GM21360 (cell line): ENCODE data around the gene NAALADL2.
"Not testable (repeated sequence)": the region's sequence is repeated elsewhere in the genome, so short reads cannot be mapped to it uniquely, and the experiment has no call there.

Source experiments
- ATAC-seq: cut with Tn5 transposase; IDR thresholded peaks from one replicate; pipeline ENCODE4 v1.9.1; 2021; ENCODE audit warnings: mild to moderate bottlenecking, moderate library complexity; ENCODE audit not compliant: unreplicated experiment

Gene NAALADL2

DNA sequence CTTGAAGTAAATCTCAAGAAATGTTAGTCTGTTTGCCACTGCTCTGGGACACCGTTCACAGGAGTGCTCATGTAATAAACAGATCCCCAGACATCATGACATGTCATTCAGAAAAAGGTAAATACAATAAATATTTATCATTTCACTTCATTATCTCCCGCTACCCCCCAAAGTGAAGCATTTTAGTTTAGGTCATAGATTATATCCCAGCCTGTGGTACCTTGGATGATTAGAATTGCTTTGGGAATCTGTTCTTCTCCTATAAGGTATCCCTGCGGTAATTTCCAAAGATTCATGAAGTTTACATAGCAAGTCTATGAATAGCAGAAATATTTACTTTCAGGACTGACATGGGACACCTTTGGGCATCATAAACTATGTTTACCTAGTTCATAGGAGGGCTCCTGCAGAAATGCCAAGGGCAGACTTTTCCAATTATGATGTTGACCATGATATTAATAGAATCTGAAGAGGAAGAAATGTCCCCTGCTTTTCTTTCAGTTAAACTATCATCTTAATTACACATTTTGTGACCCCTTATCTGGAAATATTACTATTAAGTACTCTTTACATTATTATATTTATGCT is 268.0 kb downstream of the NAALADL2 start:
- no peak for ATAC-seq

DNA sequence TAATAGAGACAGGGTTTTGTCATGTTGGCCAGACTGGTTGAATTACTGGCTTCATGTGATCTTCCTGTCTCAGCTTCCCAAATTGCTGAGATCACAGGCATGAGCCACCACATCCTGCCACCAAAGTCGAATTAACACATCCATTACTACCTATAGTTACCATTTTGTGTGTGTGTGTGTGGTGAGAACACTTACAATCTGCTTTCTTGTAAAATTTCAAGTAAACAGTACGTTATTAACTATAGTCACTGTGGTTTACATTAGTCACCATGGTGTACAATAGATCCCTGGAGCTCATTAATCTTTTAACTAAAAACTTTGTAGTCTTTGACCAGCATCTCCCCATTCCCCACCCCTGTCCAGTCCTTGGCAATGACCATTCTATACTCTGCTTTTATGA is 270.0 kb downstream of the NAALADL2 start:
- no peak for ATAC-seq

DNA sequence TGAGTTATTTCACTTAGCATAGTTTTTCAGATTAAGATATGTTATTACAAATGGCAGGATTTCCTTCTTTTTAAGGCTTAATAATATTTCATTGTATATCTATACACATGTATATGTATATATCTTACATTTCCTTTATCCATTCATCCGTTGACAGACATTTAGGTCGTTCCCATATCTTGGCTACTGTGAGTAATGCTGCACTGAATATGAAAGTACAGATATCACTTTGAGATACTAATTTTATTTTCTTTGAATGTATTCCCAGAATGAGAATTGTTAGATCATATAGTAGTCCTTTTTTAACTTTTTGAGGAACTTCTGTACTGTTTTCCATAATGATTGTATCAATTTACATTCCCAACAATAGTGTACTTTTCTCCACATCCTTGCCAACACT is 270.4 kb downstream of the NAALADL2 start:
- ATAC-seq: no peak

DNA sequence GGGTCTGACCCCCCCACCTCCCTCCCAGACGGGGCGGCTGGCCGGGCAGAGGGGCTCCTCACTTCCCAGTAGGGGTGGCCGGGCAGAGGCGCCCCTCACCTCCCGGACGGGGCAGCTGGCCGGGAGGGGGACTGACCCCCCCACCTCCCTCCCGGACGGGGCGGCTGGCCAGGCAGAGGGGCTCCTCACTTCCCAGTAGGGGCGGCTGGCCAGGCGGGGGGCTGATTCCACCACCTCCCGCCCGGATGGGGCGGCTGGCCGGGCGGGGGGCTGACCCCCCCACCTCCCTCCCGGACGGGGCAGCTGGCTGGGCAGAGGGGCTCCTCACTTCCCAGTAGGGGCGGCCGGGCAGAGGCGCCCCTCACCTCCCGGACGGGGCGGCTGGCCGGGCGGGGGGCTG is 272.7 kb downstream of the NAALADL2 start:
- ATAC-seq: not testable (repeated sequence)

DNA sequence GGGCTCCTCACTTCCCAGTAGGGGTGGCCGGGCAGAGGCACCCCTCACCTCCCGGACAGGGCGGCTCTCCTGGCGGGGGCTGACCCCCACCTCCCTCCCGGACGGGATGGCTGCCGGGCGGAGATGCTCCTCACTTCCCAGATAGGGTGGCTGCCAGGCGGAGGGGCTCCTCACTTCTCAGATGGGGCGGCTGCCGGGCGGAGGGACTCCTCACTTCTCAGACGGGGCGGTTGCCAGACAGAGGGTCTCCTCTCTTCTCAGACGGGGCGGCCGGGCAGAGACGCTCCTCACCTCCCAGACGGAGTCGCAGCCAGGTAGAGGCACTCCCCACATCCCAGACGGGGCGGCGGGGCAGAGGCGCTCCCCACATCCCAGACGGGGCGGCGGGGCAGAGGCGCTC is 273.6 kb downstream of the NAALADL2 start:
- not testable (repeated sequence) for ATAC-seq

DNA sequence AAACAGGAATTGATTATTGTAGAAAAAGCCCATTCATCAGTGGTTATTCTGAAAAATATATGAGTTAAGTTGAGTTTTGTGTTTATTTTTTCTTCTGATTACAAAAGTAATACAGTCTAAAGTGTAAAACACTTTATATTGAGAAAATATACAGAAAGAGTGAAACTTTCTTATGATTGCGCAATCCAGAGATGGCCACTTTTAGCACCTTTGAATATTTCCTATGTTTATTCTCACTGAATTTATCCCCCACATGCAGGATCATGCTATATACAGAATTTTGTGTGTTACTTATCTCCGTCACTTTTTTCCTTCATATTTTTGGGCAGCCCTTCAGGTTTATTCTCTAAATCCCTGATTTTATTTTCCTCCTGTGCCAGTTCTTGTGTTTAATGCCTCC is 285.2 kb downstream of the NAALADL2 start:
- ATAC-seq: no peak

DNA sequence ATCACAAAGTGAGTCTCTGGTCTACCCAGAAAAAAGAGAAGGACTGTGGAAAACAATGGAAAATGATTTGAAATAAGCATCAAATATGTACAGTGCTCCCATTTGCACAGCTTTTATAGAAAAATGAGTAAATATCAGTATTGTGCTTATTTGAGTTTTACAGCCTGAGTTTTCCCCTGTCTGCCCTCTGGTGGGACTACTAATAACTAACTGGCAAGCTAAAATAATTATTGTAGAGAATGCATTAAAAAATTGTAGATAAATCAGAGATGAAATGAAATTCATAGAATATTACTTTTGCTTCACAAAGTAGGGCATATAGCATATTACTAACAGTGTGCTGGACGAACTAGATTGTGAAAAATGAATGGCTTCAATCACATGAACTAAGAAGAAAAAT is 287.1 kb downstream of the NAALADL2 start:
- no peak for ATAC-seq

DNA sequence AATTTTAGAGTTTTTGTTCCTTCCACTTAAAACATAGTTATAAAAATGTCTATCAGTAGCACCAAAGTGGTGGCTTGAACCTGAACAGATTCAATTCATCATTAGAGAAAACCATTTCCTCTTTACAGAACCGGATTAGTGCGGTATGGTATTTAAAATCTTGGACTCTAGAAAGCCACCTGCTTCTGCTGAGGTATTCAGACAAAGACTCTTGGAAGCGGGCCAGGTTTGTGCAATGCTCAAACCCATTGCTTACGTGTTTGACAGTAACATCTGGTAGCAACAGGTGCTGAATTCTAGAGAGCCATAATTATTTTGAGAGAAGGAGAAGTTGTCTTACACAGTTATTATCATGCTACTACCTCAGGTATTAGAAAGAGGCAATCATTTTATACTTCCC is 290.5 kb downstream of the NAALADL2 start:
- peak; percentile 76 for ATAC-seq

DNA sequence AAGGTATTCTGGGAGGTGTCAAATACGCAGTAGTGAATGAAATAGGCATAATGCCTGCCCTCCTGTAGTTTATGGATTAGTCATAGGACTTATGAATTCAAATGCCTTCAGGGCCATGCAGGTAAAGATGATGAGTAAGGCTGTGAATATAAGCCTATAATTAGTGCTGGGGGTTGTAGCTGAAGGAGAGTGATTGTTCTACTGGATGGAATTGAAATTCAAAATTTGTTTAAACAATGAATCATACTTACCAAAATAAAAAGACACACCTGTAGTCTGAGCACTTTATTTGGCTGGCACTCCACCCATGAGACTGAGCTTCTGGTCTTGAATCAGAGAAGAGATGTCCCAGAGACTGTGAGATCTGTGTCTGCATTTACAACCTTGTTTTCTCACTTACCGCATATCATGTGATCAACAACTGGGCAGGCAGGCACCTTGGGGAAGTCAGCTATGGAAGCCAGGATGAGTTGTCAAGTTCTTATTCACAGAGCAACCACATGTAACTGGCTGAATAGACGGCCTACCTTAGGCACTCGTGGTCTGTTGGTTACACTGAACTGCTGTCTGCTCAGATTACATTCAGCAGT is 291.8 kb downstream of the NAALADL2 start:
- ATAC-seq: no peak

DNA sequence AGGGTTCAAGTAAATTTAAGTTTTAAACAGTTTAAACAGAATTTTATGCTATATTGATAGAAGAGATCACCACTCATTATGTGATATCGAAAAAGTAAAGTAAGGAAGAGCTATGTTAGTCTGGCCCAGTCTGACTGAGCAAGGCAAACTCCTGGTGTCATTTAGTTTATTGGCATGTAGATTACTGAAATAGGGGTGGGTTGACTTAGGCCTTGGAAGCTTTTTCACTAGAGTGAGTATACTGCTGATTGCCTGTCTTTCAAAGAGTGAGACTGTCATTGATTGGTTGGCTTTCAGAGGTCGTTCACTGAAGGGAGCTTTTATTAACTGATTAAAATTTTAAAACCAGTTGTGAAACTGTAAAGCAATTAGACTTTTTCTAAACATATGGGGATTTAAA is 294.5 kb downstream of the NAALADL2 start:
- no peak for ATAC-seq

DNA sequence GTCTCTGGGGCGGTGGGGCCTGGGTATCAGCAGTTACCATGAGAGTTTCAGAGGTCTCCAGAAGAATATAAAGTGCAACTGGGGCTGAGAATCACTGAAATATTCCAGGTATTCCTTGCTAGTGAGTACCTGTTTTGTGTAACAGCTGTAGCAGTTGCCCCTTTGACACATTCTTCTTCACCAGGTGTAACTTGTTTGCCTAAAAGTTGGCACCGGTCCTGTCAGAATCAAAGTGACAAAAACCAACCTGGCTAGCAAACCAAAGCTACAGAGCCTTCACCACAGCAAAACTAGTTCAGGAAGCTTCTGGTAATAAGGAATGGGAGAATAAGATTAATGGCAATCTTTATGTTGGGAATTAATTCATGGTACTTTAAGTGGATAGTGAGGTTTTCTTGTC is 296.0 kb downstream of the NAALADL2 start:
- no peak for ATAC-seq

DNA sequence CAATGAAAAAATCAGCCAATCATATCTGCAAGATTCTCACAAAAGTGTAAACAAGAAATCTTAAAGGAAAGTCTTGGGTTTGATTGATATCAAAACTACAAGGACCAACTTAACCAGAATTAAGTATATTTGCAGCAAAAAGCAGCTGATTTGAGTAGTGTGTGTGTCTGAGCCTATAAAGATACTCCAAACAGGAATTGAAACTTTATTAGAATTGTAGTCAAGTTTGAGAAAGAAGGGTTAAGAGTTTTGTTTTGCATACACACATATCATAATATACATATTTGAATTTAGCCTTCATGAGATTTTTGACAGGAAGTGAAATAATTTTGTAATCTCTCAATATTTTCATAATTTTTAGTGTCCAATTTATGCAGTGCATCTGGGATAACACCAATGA is 300.1 kb downstream of the NAALADL2 start:
- ATAC-seq: no peak

DNA sequence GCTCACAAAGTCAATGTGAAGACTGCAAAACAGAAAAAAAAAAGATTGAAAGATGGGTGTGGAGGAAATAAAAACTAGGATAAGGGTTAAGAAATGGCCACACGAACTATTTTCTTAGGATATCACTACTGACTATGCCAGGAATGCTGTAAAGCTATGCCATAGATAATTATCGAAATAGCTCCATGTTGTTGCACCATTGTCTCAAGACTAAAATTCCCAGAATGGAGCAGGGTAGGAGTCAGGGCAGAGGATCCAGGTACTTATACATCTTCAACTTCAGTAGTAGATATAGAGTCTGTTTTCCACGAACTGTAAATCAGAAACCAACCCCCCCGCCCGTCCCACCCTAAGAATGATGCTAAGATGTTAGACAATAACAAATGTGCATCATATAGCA is 302.2 kb downstream of the NAALADL2 start:
- no peak for ATAC-seq

DNA sequence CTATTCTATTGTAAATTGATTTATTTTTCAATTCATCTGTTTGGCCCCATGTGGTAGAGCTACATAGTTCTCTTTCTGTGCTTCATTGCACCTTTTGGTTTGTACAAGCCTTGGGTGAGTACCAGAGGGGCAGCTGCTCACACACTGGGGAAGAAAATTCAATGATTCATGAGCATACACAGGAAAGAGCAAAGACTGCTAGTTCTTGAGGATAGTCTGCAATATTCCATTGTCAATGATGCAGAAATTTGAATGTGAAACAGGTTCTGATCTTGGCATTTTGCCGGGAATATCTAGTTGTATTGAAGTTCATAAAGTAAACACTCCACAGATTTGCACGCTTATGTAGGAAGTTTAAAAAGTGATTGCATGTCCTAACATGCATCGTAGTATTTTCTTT is 304.6 kb downstream of the NAALADL2 start:
- ATAC-seq: no peak

DNA sequence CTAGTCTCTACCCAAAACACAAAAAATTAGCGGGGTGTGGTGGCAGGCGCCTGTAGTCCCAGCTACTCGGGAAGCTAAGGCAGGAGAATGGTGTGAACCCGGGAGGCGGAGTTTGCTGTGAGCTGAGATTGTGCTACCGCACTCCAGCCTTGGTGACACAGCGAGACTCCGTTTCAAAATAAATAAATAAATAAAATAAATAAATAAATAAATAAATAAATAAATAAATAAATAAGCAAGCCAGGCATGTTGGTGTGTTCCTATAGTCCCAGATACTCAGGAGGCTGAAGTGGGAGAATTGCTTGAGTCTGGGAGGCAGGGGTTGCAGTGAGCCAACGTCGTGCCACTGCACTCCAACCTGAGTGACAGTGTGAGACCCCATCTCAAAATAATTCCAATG is 314.0 kb downstream of the NAALADL2 start:
- ATAC-seq: not testable (repeated sequence)

DNA sequence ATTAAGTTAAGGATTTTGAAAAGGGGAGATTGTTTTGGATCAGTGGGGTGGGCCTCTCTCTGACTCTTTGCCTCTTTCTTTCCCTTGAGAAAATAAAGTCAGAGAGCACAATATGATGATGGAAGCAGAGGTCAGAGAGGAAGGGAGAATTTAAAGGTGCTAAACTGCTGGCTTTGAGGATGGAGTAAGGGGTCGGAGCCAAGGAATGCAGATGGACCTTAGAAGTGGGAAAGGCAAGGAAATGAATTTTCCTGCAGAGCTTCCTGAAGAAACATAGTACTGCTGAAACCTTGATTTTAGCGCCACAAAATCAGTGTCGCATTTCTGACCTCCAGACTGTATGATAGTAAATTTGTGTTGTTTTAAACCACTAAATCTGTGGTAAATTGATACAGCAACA is 317.4 kb downstream of the NAALADL2 start:
- no peak for ATAC-seq

DNA sequence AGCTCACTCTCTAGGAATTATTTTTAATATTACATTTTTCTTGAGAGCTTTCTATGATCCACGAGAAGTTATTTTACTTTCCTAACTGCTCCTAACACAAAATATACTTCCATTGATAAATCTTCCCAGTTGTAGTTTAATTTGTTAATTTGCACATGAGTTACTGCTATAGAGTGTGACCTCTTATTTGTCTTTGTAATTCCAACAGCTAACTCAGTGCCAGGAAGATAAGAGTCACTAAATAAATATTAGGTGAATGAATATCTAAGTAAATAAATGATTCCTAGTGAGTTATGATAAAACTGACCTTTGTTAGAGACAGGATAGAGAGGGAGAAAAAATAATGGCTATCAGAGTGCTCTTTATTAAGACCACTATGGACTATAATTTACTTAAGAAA is 319.9 kb downstream of the NAALADL2 start:
- no peak for ATAC-seq

DNA sequence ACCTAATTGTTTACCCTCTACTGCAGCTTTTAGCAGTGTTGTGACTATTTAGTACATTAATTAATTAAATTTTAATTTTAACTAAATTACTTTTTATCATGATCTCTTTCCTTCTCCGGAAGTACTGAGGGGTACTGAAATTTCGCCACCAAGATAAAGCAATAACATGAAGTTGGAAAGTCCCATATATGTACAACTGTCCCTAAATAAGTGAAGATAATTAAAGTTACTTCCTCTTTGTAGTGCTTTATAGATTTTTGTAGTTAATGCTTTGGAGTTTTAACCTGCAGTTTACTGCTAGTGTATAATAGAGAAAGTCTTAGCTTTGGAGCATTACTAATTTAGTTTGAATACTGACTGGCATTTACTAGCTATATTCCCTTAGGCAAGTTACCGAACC is 325.3 kb downstream of the NAALADL2 start:
- no peak for ATAC-seq

DNA sequence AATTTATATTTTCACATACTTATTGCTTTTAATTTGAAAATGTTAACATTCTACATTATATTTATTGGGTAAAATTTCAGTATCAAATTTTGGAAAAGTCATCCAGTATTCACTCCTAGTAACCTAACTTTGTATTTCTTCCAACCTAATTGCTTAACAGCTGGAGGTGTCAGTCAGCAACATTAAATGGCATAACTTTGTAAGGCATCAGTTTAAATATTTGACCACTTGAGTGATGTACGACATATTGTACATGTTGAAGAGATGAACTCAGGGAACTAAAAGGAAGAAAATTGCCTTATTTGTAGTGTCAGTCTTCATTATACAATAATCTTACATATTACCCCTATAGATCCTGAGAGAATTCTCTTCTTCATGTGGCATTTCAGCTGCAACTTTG is 326.8 kb downstream of the NAALADL2 start:
- no peak for ATAC-seq

DNA sequence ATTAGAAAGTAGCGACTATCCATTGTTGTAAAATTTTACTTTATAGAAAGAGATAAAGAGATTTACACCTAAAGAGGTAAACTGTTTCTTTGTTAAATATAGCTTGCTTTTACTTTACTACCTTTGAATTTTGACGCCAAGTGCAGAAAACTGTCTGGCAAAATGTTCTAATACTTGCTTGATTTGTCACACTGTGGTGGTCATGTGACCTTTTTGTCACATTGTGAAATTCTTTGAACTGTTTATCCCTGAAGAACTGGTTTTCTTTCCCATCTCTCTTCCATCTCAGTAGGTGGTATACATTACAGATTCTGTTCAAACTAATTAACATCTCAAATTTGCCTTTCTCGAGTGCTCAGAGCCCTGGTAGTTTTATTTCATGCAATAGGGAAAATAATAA is 327.4 kb downstream of the NAALADL2 start:
- ATAC-seq: no peak

DNA sequence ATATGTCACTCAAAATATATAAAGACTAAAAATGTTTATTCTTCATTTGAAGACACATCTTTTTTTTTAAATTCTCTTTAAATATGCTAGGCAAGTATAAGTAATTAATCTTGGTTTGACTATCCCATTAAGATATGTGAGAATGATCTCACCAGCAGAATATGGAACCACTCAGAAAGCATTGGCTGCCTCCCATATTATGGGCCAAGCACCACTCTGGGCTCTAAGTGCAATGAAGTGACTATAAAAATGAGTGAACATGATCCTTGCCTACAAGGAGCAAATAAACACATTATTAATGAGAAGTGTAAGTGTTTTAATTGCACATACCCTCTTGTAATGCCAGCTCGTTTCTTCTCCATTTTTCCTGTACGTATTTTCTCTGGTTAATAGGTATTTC is 328.5 kb downstream of the NAALADL2 start:
- ATAC-seq: no peak

DNA sequence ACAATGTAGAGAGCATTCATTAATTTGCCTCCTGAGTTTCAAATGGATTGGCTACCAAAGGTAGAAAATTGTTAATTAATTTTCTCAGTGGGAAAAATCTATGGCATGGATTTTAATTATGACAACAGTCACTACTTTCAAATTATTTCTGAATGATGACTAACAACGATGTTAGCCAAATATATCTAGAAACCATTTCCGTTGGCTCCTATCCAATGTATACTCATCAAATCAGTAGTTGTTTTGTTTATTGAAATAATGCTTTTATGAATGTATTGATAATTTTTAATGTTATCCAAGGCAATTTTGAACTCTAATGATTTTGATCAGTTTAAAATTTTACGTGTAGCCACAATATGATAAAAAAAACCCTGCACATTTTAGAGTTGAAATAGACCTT is 333.4 kb downstream of the NAALADL2 start:
- no peak for ATAC-seq

DNA sequence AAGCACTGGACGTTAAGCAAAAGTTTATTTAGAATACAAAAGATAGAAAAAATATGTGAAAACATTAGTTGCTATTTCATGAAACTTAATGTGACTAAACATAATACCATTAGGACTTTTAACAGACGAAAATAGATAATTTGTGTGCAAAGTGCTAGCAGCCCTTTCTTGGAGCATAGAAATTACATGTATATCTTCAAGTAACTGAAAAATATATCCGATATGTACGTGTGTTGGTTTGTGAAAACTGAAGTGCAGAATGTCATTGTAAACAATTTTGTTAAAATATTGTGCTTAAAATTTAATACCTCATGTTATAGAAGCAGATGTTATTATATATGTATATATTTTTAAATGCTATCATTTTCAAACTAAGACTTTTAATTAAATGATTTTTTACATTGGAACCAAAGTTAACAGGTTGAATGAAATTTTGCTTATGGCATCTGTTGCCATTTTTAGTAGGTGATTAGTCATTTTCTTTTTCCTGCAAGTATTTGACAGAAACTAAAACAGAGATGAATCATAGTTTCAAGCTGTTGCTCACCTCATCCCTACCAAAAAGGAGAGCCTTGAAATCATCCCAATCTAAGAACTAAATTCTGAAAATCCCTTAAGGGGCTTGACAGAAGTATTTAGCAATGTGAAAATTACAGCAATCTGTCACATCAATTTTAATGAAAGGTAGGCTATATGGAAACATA is 334.8 kb downstream of the NAALADL2 start:
- peak; percentile 68 for ATAC-seq
